ENCODE measurements around the gene NECTIN4.

The NECTIN4 gene

DNA sequence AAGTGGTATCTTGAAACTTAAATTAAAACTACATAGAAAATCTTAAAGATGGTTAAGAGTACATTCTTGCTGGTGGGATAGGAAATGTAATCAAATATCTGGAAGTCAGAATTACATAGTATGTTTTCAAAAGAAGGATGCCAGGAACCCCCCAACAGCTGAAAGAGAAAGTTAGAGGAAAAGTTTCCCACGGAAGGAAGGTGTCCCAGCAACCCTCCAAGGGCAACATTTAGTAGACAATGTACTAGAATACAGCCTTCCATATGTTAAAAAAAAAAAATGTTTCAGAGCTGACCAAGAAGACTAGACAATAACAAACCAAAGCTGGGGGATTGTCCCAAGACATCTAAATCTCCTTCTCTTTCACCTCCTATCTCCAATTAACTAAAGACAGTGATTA lies 40.9 kb upstream of the NECTIN4 start:
- Histone ChIP-seq H3K27me3 (replicated peaks; ENCODE audit: insufficient read depth, low read length) (no peaks in the 10 kb centered on the region), H3K4me3 (ENCODE audit: low read length) (no peak overlapping the region), H3K9me3 (replicated peaks; ENCODE audit: insufficient read depth, low read length) (no peaks in the 10 kb centered on the region), H3K36me3 (replicated peaks; ENCODE audit: insufficient read depth, low read length) (no peaks in the 10 kb centered on the region), H3K9me2 (replicated peaks; ENCODE audit: insufficient read depth, low read length) (no peaks in the 10 kb centered on the region), H3K27ac (ENCODE audit: low read length) (no peak overlapping the region), H2AFZ (ENCODE audit: low read length) (no peak overlapping the region), H3K4me2 (ENCODE audit: low read depth, low read length) (no peak overlapping the region), H4K20me1 (ENCODE audit: insufficient read depth, low read length) (no peaks in the 10 kb centered on the region), H3F3A (ENCODE audit: insufficient read depth, low read length) (peaks cover 27% of the 10 kb centered on the region), H3K4me1 (ENCODE audit: low read length) (peaks cover 9% of the 10 kb centered on the region; the same call in 1 of the 2 replicates), H3K79me2 (ENCODE audit: low read length) (peaks cover 89% of the 10 kb centered on the region), H3K9ac (ENCODE audit: low read length) (no peak overlapping the region)
- TF ChIP-seq EZH2 (optimal IDR thresholded peaks at IDR 0.05; ENCODE audit: low read depth, low read length) (no peak), EZH2phosphoT487 (IDR thresholded peaks at IDR 0.05; ENCODE audit: low read length) (no peak), CTCF (IDR thresholded peaks at IDR 0.05; ENCODE audit: low read length) (no peak)
- no peak for DNase-seq

GRCh38 chr1:161128591-161129420 lies 39.4 kb upstream of the NECTIN4 start:
- Histone ChIP-seq H2AFZ (ENCODE audit: low read length) (no peak overlapping the region), H3K27ac (ENCODE audit: low read length) (no peak overlapping the region), H3K9ac (ENCODE audit: low read length) (no peak overlapping the region), H3K9me2 (replicated peaks; ENCODE audit: insufficient read depth, low read length) (no peaks in the 10 kb centered on the region), H3K4me3 (ENCODE audit: low read length) (no peak overlapping the region), H3K27me3 (replicated peaks; ENCODE audit: insufficient read depth, low read length) (no peaks in the 10 kb centered on the region), H3F3A (ENCODE audit: insufficient read depth, low read length) (peaks cover 27% of the 10 kb centered on the region), H3K9me3 (replicated peaks; ENCODE audit: insufficient read depth, low read length) (no peaks in the 10 kb centered on the region), H3K36me3 (replicated peaks; ENCODE audit: insufficient read depth, low read length) (no peaks in the 10 kb centered on the region), H4K20me1 (ENCODE audit: insufficient read depth, low read length) (no peaks in the 10 kb centered on the region), H3K4me1 (ENCODE audit: low read length) (peaks cover 9% of the 10 kb centered on the region; the same call in 1 of the 2 replicates), H3K4me2 (ENCODE audit: low read depth, low read length) (no peak overlapping the region), H3K79me2 (ENCODE audit: low read length) (peaks cover 85% of the 10 kb centered on the region)
- TF ChIP-seq CTCF (IDR thresholded peaks at IDR 0.05; ENCODE audit: low read length) (no peak), EZH2 (optimal IDR thresholded peaks at IDR 0.05; ENCODE audit: low read depth, low read length) (no peak), EZH2phosphoT487 (IDR thresholded peaks at IDR 0.05; ENCODE audit: low read length) (no peak)
- no peak for DNase-seq

DNA sequence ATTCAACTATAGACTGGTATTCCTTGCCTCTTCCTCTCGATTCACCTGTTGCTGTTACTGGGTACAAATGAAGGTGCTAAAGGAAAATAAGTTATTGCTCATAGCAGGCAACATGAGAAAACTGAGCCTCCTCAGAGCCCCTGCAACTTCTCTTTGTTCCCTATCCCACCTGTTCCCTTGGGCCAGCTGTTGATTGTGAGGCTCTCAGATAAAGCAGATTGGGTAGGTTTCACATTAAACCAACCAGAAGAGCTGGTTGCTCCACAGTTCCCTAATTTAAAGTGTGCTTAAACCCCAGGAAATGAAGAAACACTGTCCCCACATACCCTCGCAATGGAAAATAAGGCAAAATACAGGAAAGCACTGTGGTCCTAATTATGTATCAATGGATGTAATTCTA lies 38.3 kb upstream of the NECTIN4 start:
- no peaks in the 10 kb centered on the region for H3K36me3 ChIP-seq (replicated peaks; ENCODE audit: insufficient read depth, low read length)
- no peaks in the 10 kb centered on the region for H4K20me1 ChIP-seq (ENCODE audit: insufficient read depth, low read length)
- TF ChIP-seq EZH2 (optimal IDR thresholded peaks at IDR 0.05; ENCODE audit: low read depth, low read length) (no peak), EZH2phosphoT487 (IDR thresholded peaks at IDR 0.05; ENCODE audit: low read length) (no peak), CTCF (IDR thresholded peaks at IDR 0.05; ENCODE audit: low read length) (no peak)
- peaks cover 74% of the 10 kb centered on the region for H3K79me2 ChIP-seq (ENCODE audit: low read length)
- no peak overlapping the region for H2AFZ ChIP-seq (ENCODE audit: low read length)
- no peak overlapping the region for H3K4me3 ChIP-seq (ENCODE audit: low read length)
- no peaks in the 10 kb centered on the region for H3K9me2 ChIP-seq (replicated peaks; ENCODE audit: insufficient read depth, low read length)
- H3K27ac ChIP-seq (ENCODE audit: low read length) = no peak overlapping the region
- H3F3A ChIP-seq (ENCODE audit: insufficient read depth, low read length) = peaks cover 19% of the 10 kb centered on the region
- H3K9ac ChIP-seq (ENCODE audit: low read length) = no peak overlapping the region
- no peak for DNase-seq
- no peaks in the 10 kb centered on the region for H3K27me3 ChIP-seq (replicated peaks; ENCODE audit: insufficient read depth, low read length)
- H3K4me1 ChIP-seq (ENCODE audit: low read length) = peaks cover 9% of the 10 kb centered on the region; the same call in 1 of the 2 replicates
- no peaks in the 10 kb centered on the region for H3K9me3 ChIP-seq (replicated peaks; ENCODE audit: insufficient read depth, low read length)
- no peak overlapping the region for H3K4me2 ChIP-seq (ENCODE audit: low read depth, low read length)

Data from MM.1S (cell line).